Glutamatergic neuron (in vitro differentiated cells): ENCODE results near the gene CACNA1D. TPM values are rescaled to one million over a fixed set of nuclear protein-coding genes. Genes with fewer than 3 reads are reported as not detected.
A peak's percentile ranks its signal among the peaks of the same experiment; 100 is the strongest.

Experiments
- DNase-seq: peaks from one replicate; pipeline ENCODE4 v3.0.0; 2022
- H3K27ac Mint-ChIP-seq: one replicate; pipeline ENCODE4 v1.8.0; 2020; ENCODE audit warnings: mild to moderate bottlenecking, mixed read lengths, inconsistent platforms; ENCODE audit not compliant: unreplicated experiment
- H3K27me3 Mint-ChIP-seq: one replicate; pipeline ENCODE4 v1.8.0; 2020; ENCODE audit warnings: mild to moderate bottlenecking, moderate library complexity, mixed read lengths, inconsistent platforms; ENCODE audit not compliant: unreplicated experiment
- H3K36me3 Mint-ChIP-seq: one replicate; pipeline ENCODE4 v1.8.0; 2020; ENCODE audit warnings: mild to moderate bottlenecking, mixed read lengths, inconsistent platforms; ENCODE audit not compliant: unreplicated experiment
- H3K4me1 Mint-ChIP-seq: one replicate; pipeline ENCODE4 v1.8.0; 2020; ENCODE audit warnings: mild to moderate bottlenecking, low read depth, mixed read lengths, inconsistent platforms; ENCODE audit not compliant: unreplicated experiment
- H3K4me3 Mint-ChIP-seq: one replicate; pipeline ENCODE4 v1.8.0; 2020; ENCODE audit warnings: mild to moderate bottlenecking, mixed read lengths, inconsistent platforms; ENCODE audit not compliant: unreplicated experiment
- H3K9me3 Mint-ChIP-seq: one replicate; pipeline ENCODE4 v1.8.0; 2020; ENCODE audit warnings: mild to moderate bottlenecking, moderate library complexity, mixed read lengths, inconsistent platforms; ENCODE audit not compliant: unreplicated experiment
- CTCF ChIP-seq: fragments of 200-600 bp; sonication (generic); IDR thresholded peaks from one replicate; pipeline ENCODE4 v1.5.0; 2021; ENCODE audit not compliant: partially characterized antibody, unreplicated experiment
- total RNA-seq: library from RNA; stranded (reverse); fragmentation: NEBNext Ultra II Directional; extraction: Animal tissue kit (Norgen Biotek cat#: 25700); gene quantifications from one replicate; pipeline ENCODE4 v1.2.1, GENCODE V29; 2021; ENCODE audit not compliant: unreplicated experiment

Gene CACNA1D
- total RNA-seq, 1 donor from 2014 or later = 5.0 TPM

GRCh38 chr3:53724566-53724965, 230.2 kb downstream of the CACNA1D start:
- Mint-ChIP-seq H3K9me3 (peaks cover 2% of the 10 kb centered on the region), H3K4me3 (no peak overlapping the region), H3K27me3 (peaks cover 1% of the 10 kb centered on the region), H3K27ac (no peak overlapping the region), H3K4me1 (peaks cover 31% of the 10 kb centered on the region), H3K36me3 (no peaks in the 10 kb centered on the region)
- DNase-seq = no peak
- no peak for TF ChIP-seq CTCF

GRCh38 chr3:53725387-53725995, 231.1 kb downstream of the CACNA1D start:
- H3K27ac Mint-ChIP-seq = no peak overlapping the region
- peaks cover 2% of the 10 kb centered on the region for H3K9me3 Mint-ChIP-seq
- no peak for TF ChIP-seq CTCF
- H3K27me3 Mint-ChIP-seq = peaks cover 1% of the 10 kb centered on the region
- H3K4me3 Mint-ChIP-seq = no peak overlapping the region
- H3K36me3 Mint-ChIP-seq = no peaks in the 10 kb centered on the region
- no peak for DNase-seq
- H3K4me1 Mint-ChIP-seq = peaks cover 35% of the 10 kb centered on the region

GRCh38 chr3:53726643-53727042, 232.2 kb downstream of the CACNA1D start:
- Mint-ChIP-seq H3K4me1 (peaks cover 31% of the 10 kb centered on the region), H3K36me3 (no peaks in the 10 kb centered on the region), H3K9me3 (peaks cover 2% of the 10 kb centered on the region), H3K27me3 (peaks cover 1% of the 10 kb centered on the region), H3K27ac (peak overlapping the region; percentile 41), H3K4me3 (no peak overlapping the region)
- TF ChIP-seq CTCF = no peak
- no peak for DNase-seq

GRCh38 chr3:53728606-53729005, 234.2 kb downstream of the CACNA1D start:
- Mint-ChIP-seq H3K9me3 (peaks cover 2% of the 10 kb centered on the region), H3K4me3 (no peak overlapping the region), H3K27me3 (peaks cover 4% of the 10 kb centered on the region), H3K36me3 (no peaks in the 10 kb centered on the region), H3K4me1 (peaks cover 26% of the 10 kb centered on the region), H3K27ac (no peak overlapping the region)
- no peak for DNase-seq
- TF ChIP-seq CTCF = no peak

GRCh38 chr3:53729159-53729558, 234.7 kb downstream of the CACNA1D start:
- Mint-ChIP-seq H3K27ac (peak overlapping the region; percentile 21), H3K4me3 (peak overlapping the region; percentile 7), H3K36me3 (no peaks in the 10 kb centered on the region), H3K9me3 (peaks cover 2% of the 10 kb centered on the region), H3K4me1 (peaks cover 26% of the 10 kb centered on the region), H3K27me3 (peaks cover 4% of the 10 kb centered on the region)
- DNase-seq = no peak
- no peak for TF ChIP-seq CTCF
